ENCODE measurements around the gene SLC22A15. TPM values are rescaled to one million over a fixed set of nuclear protein-coding genes. Genes with fewer than 3 reads are reported as not detected.
"Not testable (repeated sequence)": the region's sequence is repeated elsewhere in the genome, so short reads cannot be mapped to it uniquely, and the experiment has no call there.

The SLC22A15 gene
- total RNA-seq, 2 experiments from 2014 or later = 0.07 to 0.25 TPM

DNA sequence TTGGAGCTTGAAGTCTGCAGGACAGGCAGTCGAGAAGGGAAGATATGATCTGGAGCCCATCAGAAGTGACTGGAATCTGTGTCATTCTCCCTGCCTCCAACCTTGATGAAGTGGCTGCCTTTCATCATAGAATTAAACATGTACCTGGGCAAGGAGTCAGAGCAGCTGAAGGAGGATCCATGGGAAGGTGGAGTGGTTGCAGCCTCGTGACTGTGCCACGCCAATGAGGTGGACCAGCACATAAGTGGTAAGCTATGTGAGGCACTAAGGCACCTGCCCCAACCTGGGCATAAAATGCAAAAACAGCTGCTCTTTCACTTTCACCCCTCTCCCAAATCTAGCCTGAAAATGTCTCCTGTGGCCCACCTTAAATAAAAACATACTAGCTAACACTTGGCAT is 7.3 kb downstream of the SLC22A15 start:
- DNase-seq (no peak), ATAC-seq (no peak)
- Mint-ChIP-seq H3K4me1 (ENCODE audit: low read depth) (no peaks in the 10 kb centered on the region), H3K9me3 (no peaks in the 10 kb centered on the region), H3K27me3 (peaks cover 4% of the 10 kb centered on the region), H3K36me3 (ENCODE audit: low read depth) (no peaks in the 10 kb centered on the region), H3K4me3 (no peak overlapping the region), H3K27ac (no peak overlapping the region)
- ChIA-PET CTCF (interaction anchor here (1.0 to 3.4 kb wide), 4 partner anchors 12 to 36 kb away, joined by 3 to 17 read pairs (median 3); no protein-coding TSS in a partner anchor), POLR2A (no interaction called here)
- intact Hi-C loops (cut with micrococcal nuclease) = loop anchor here (5.0 kb wide), 1 partner anchor 176 kb away; no protein-coding TSS in a partner anchor
- TF ChIP-seq, protein P1, sequence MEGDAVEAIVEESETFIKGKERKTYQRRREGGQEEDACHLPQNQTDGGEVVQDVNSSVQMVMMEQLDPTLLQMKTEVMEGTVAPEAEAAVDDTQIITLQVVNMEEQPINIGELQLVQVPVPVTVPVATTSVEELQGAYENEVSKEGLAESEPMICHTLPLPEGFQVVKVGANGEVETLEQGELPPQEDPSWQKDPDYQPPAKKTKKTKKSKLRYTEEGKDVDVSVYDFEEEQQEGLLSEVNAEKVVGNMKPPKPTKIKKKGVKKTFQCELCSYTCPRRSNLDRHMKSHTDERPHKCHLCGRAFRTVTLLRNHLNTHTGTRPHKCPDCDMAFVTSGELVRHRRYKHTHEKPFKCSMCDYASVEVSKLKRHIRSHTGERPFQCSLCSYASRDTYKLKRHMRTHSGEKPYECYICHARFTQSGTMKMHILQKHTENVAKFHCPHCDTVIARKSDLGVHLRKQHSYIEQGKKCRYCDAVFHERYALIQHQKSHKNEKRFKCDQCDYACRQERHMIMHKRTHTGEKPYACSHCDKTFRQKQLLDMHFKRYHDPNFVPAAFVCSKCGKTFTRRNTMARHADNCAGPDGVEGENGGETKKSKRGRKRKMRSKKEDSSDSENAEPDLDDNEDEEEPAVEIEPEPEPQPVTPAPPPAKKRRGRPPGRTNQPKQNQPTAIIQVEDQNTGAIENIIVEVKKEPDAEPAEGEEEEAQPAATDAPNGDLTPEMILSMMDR (IDR thresholded peaks at IDR 0.05) = no peak

DNA sequence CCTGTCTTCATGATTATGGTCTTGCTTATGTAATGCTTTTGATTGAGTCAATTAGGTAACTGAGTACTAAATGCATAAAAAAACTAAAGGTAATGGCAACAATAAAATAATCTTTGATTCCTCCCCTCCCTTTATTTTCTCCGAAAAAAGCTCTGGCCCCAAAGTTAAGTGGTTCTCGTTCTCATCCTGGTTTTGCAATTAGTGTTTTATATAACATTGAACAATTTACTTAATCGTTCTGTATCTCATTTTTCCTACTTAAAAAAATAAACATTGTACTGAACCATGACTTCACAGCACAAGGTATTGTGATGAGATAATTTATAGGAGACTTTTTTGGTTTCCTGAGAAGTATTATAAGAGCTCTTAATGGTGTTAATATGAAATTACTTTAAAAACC is 11.3 kb downstream of the SLC22A15 start:
- intact Hi-C loops (cut with micrococcal nuclease) = no loop called here
- no peaks in the 10 kb centered on the region for H3K36me3 Mint-ChIP-seq (ENCODE audit: low read depth)
- CTCF ChIA-PET = interaction anchor here (1.6 kb wide), 1 partner anchor 33 kb away, joined by 6 read pairs; no protein-coding TSS in a partner anchor

DNA sequence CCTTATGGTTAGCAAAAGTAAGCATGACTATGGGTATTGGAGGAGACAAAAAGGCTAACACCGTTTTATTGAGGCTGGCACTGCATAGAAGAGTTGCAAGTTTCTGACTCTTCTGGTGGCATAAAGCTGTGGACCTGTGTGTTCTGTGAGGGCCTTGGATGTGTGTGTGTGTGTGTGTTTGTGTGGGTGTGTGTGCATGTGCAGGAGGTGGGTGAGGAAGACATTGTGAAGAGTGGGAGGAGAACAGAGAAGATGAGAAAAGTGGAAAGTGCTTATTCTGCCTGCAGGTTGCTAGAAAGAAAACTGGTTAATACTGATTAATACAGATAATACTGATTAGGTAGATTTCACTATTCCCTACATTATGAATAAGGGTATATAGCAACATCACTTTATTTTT is 12.6 kb downstream of the SLC22A15 start:
- no peak overlapping the region for H3K27ac Mint-ChIP-seq
- ChIA-PET CTCF (interaction anchor here (5.6 kb wide), 1 partner anchor 8 kb away, joined by 32 read pairs; no protein-coding TSS in a partner anchor), POLR2A (no interaction called here)
- H3K4me1 Mint-ChIP-seq (ENCODE audit: low read depth) = peaks cover 6% of the 10 kb centered on the region
- no peak for ATAC-seq
- H3K27me3 Mint-ChIP-seq = peaks cover 1% of the 10 kb centered on the region
- TF ChIP-seq, protein P1 (IDR thresholded peaks at IDR 0.05) = no peak
- no peaks in the 10 kb centered on the region for H3K9me3 Mint-ChIP-seq
- no peak overlapping the region for H3K4me3 Mint-ChIP-seq
- no peak for DNase-seq
- intact Hi-C loops (cut with micrococcal nuclease) = no loop called here
- H3K36me3 Mint-ChIP-seq (ENCODE audit: low read depth) = no peaks in the 10 kb centered on the region

More for the DNA sequence above, 11.3 kb downstream of the SLC22A15 start:
- Mint-ChIP-seq H3K4me1 (ENCODE audit: low read depth) (peaks cover 6% of the 10 kb centered on the region), H3K9me3 (no peaks in the 10 kb centered on the region), H3K27me3 (peaks cover 3% of the 10 kb centered on the region), H3K4me3 (no peak overlapping the region), H3K27ac (no peak overlapping the region)
- DNase-seq (no peak), ATAC-seq (no peak)
- POLR2A ChIA-PET = no interaction called here
- TF ChIP-seq, protein P1 (IDR thresholded peaks at IDR 0.05) = no peak

DNA sequence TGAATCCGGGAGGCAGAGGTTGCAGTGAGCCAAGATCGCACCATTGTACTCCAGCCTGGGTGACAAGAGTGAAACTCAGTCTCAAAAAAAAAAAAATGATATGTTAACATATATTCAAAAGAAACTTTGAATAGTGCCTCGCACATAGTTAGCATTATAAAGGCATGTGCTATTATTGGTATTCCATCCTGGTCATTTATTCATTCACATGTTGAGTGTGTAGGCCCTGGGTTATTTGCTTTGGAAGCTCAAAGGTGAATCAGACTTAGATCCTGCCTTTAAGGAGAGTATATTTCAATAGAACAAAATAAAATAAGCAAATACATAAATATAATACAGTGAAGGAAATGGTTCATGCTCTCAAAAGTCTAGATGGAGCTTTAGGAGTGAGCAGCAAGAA is 13.4 kb downstream of the SLC22A15 start:
- Mint-ChIP-seq H3K4me3 (no peak overlapping the region), H3K36me3 (ENCODE audit: low read depth) (no peaks in the 10 kb centered on the region), H3K27me3 (peaks cover 1% of the 10 kb centered on the region), H3K27ac (no peak overlapping the region), H3K4me1 (ENCODE audit: low read depth) (peaks cover 6% of the 10 kb centered on the region), H3K9me3 (no peaks in the 10 kb centered on the region)
- POLR2A ChIA-PET = no interaction called here
- CTCF ChIA-PET = interaction anchor here (1.1 to 5.6 kb wide), 2 partner anchors 8 to 182 kb away, joined by 3 to 32 read pairs; no protein-coding TSS in a partner anchor
- no peak for DNase-seq
- ATAC-seq = no peak
- TF ChIP-seq, protein P1 (IDR thresholded peaks at IDR 0.05) = no peak
- intact Hi-C loops (cut with micrococcal nuclease) = no loop called here

DNA sequence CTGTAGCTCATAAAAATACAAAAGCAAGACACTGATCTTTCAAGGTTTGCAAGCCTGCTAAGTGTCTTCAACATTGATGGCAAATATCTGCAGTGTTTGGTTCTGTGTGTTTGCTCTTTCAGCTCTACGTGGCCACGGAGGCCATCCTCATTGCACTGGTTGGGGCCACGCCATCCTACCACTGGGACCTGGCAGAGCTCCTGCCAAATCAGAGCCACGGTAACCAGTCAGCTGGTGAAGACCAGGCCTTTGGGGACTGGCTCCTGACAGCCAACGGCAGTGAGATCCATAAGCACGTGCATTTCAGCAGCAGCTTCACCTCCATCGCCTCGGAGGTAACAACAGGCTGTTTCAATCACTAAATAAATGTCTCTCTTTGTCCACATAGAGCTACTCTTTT is 15.6 kb downstream of the SLC22A15 start:
- Mint-ChIP-seq H3K36me3 (ENCODE audit: low read depth) (no peaks in the 10 kb centered on the region), H3K4me3 (no peak overlapping the region), H3K27ac (no peak overlapping the region), H3K9me3 (peaks cover 2% of the 10 kb centered on the region), H3K4me1 (ENCODE audit: low read depth) (peaks cover 6% of the 10 kb centered on the region), H3K27me3 (peaks cover 1% of the 10 kb centered on the region)
- ATAC-seq (no peak), DNase-seq (peak; percentile 2)
- CTCF ChIA-PET = interaction anchor here (1.0 to 5.6 kb wide), 4 partner anchors 10 to 28 kb away, joined by 3 to 32 read pairs (median 9); no protein-coding TSS in a partner anchor
- intact Hi-C loops (cut with micrococcal nuclease) = no loop called here
- TF ChIP-seq, protein P1 (IDR thresholded peaks at IDR 0.05) = no peak
- POLR2A ChIA-PET = interaction anchor here (0.9 kb wide), 1 partner anchor 11 kb away, joined by 3 read pairs; no protein-coding TSS in a partner anchor

DNA sequence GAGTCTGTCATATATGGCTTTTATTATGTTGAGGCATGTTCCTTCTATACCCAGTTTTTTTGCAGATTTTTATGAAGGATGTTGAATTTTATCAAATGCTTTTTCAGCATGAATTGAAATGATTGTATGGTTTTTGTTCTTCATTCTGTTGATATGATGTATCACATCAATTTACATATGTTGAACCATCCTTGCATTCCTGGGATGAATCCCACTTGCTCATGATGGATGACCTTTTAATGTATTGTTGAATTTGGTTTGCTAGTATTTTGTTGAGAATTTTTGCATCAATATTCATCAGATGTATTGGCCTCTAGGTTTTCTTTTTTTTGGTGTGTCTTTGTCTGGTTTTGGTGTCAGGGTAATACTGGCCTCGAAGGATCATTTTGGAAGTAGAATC is 21.6 kb downstream of the SLC22A15 start:
- H3K9me3 Mint-ChIP-seq = peaks cover 25% of the 10 kb centered on the region
- H3K4me1 Mint-ChIP-seq (ENCODE audit: low read depth); H3K27me3 Mint-ChIP-seq; H3K4me3 Mint-ChIP-seq; DNase-seq; H3K27ac Mint-ChIP-seq; intact Hi-C loops (cut with micrococcal nuclease); ATAC-seq; H3K36me3 Mint-ChIP-seq (ENCODE audit: low read depth); POLR2A ChIA-PET: not testable (repeated sequence)
- CTCF ChIA-PET = interaction anchor here (1.8 kb wide), 1 partner anchor 17 kb away, joined by 8 read pairs; no protein-coding TSS in a partner anchor
